Glomerular visceral epithelial cell (primary cell): ENCODE measurements around the gene GPA33.
A peak's percentile ranks its signal among the peaks of the same experiment; 100 is the strongest.

ENCODE experiments used
- DNase-seq: peaks from one replicate; pipeline ENCODE4 v3.0.0-alpha.2; 2016; ENCODE audit errors: extremely low spot score

GPA33 gene, protein sequence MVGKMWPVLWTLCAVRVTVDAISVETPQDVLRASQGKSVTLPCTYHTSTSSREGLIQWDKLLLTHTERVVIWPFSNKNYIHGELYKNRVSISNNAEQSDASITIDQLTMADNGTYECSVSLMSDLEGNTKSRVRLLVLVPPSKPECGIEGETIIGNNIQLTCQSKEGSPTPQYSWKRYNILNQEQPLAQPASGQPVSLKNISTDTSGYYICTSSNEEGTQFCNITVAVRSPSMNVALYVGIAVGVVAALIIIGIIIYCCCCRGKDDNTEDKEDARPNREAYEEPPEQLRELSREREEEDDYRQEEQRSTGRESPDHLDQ

DNA sequence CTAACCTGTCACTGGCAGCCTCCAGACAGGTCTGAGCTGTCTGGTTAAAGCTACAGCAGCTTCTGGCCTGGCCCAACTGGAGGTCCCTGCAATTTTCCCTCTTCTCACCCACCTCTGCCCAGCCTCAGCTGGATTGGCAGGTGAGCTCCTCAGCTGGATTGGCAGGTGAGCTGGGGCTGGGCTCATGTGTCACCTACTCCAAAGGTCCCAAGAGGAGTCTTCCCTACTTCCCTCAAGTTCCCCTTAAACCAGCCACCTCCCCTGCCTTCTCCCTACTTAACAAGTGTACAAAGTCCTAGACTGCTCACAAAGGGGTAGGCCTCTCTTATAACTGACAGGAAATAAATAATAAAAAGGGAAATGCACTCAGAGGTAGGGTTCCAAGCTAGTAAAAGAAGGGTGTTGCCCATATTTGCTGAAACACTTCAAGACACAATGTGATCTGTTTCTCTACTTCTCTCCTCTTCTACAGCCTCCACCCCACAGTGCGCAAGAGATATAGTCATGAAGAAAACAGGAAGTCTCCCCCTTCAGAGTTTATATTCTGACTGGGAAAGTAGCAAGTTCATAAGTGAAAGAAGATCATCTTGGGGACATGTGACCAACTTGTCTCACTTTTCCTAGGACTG, at the start of gene GPA33:
Gene GPA33, minus strand, starts transcription at position 64 of the 629 bp plus-strand sequence. CDS start 90 bp downstream, outside the sequence.
- no peak for DNase-seq

DNA sequence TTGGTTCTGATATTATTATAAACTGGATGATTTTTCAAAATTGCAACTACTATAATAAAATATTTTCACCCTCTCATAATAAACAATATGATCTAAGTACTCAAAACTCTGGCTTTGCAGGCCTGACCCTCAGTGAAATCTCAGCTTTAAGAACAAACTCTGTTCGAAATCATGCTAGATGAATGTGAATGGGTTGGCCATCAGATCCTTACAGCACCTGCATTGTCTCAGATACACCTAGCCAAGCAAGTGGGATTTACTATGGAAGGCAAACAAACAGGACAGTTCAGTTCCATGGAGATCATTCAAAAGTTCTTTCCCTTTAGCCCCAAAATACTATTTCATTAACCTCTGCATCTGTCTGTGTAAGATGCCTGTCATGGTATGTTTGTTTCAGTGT, 48.5 kb upstream of the GPA33 start:
- DNase-seq = no peak

DNA sequence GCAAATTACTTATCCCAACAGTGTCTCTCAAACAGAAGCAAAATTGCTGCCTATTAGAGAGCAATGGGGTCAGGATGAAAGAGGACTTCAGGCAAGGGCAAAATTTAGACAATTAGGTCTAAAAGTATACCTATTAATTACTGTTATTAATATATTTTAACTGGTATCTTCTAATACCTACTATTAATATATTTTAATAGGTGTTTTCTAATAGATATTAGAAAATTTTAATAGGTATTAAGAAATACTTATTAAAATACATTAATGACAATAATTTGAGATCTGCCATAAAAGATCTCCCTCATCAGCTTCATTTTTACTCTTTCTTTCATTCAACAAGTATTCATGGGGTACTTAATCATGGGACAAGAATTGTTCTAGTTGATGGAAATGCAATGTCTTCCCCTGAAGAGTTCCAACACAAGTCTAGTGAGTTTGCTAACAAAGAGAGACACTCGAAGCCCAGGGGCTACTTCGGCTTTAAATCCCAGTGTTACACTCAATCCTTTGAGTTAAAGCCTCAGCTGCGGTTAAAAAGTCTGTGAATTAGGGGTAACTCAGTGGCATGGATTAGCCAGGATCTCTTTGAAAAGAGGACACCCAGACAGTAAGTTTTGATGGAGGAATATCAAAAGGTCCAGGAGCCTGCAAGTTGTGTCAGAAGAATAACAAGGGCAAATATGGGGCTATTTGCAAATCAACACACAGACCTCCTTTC, 47.8 kb upstream of the GPA33 start:
- DNase-seq = no peak

DNA sequence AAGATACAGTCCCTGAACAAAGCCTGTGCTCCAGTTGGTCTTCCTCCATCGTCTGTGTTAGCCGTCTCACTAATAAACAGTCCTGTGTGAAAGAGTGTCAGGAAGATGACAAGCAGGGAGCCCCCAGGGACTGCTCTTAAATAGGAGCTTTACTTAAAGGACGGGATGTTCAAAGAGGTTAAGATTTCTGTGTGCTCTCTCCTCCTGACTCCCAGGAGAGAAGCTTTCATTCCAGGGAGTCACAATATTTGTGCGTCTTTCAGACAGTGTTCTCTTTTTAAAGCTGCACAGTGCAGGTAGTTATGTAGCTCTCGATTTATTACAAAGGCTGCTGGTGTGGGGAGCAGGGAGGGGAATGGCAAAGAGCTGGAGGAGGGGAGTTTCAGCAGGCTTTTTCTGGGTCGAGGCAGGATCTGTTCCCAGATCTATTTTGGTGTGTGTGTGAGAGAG, 47.2 kb upstream of the GPA33 start:
- DNase-seq = no peak

DNA sequence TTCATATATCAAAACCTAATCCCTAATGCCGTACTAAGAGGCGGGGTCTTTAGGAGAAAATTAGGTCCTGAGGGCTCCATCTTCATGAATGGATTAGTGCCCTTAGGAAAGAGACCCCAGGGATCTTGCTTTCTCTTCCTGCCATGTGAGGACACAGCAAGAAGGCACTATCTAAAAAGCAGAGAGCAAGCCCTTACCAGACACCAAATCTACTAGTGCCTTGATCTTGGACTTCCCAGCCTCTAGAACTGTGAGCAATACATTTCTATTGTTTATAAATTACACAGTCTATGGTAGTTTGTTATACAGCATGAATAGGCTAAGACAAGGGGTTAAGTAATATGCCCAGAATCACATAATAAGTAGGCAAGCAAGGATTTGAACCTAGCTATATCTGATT, 46.6 kb upstream of the GPA33 start:
- no peak for DNase-seq

DNA sequence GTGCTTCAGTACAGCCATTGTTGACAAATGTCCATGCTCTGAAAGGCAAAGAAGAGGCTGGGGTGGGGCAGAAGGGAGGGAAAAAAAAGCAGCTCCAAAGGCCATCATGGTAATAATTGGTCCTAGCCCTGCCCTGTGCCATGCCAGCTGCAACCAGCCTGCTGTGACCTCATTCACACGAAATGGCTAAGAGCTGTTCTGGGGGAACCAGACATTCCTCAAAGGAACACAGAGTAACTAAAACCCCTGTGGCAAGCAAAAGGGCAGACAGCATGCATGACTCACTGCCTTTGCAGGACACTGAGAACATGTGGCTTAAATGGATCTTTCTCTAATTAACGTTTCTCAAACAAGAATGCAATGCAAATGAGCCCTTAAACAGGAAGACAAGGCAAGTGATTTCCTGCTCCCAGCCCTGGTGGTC, 46.0 kb upstream of the GPA33 start:
- peak; percentile 76 for DNase-seq

DNA sequence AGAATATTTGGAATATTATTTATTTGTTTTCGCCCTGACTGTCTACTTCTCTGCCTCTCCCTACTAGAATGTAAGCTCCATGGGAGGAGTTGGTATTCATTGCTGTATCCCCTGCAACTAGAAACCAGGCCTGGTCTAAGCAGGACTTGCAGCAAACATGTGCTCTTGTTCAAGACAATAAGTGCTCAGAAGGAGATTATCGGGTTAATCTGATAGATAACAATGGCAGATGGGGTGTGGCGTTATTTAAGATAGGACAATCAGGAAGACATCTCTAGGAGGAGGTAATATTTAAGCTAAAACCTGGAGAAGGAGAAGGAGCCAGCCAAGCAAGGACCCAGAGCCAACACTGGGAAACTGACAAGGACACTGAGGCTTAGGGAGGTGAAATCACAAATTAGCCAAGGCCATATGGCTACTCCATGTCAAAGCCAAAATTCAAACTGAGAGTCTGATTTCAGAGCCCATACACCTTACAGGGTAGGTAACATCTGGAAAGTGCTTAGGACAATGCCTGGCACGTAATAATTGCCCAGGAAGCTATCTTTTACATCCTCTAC, 45.2 kb upstream of the GPA33 start:
- DNase-seq = no peak

DNA sequence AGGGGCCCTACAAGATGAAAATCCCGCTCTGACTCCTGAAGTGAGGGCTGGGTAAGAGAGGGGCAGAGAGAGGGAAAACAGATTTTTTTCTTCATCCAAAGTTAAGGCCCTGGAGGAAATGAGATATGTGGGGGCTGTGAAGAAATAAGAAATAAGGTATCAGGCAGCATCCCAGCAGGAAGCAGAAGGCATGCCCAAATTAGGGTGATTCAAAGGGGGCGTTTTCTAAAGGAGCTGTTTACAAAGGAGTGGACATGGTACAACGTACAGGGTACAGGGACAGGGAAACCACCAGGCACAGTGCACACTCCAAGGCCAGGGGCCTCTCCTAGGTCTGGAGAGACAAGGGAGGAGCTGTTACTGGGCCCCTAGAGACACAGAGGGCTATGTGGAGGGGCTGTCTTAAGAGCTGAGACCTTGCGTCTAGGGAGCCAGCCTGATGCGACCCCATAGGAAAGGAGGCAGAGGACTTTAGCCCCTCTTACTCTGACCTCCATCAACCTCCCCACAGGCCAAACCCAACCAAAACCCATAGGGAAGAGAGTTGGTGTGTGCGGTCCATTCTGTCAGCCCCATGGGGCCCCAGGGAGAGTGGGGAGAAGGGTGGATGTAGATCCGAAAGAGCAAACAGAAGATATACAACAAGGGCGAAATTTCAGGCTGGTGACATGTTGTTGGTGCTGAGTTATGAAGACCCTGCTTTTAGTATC, 42.3 kb upstream of the GPA33 start:
- no peak for DNase-seq

DNA sequence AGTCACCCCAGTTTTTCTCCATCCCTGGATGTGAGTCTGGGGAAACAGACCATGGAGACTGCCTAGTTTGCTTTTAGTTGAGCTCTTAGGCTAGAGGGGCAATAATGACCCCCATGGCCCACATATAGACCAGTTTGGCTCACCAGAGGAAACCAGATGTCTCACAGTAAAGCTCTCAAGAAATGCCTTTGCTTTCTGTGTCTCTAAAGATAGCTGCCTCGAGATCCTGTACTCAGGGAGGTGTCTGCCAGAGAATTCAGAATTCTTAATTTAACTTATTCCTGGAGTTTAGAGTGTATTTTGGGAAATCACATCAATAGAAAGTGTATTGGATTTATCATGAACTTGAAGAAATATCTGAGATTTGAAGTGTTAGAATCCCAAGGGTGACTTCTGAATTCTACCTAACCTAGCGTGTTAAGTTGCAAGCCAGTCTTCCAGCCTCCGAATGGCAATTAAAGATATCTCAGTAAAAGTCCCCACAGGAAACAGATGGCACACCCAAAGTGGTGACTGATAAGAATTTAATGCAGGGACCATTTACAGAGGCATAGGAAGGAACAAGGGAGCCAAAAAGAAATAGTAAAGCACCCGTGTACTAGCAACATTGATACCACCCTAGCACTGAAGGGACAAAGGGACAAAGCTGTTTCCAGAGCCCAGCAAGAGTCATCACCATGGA, 40.8 kb upstream of the GPA33 start:
- no peak for DNase-seq

DNA sequence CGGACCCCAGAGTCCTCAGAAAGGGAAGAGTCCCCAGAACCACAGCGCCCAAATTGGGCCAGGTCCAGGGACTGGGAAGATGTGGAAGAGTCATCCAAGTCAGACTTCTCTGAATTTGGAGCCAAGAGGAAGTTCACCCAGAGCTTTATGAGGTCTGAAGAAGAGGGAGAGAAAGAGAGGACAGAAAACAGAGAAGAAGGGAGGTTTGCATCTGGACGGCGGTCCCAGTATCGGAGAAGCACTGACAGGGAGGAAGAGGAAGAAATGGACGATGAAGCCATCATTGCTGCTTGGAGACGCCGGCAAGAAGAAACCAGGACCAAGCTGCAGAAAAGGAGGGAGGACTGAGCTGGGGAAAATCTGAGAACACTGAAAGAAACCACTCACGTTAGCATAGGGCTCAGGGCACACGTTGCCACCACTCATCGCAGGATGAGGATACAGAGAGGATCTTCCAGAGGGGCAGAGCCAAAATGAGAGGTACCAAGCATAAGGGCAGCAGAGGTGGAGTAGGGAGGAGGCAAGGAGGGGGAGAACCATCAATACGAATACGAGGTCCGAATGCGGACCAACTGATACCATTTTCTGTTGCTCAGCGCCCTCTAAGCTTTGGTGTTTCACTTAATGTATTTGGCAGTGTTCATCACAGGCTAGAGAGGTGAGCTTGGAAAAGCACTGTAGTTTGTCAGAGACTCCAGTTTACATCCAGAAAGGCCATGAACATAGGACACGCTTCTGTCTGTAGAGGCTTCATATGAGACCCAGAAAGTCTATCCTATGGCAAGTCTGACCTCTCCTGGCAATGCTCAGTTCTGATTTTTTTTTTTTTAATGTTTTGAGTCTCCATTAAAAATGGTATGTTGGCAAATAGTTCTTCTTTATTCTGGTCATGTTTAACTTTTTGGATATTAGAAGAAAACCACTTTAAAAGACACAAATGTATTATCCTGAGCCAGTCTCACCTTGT, 38.4 kb upstream of the GPA33 start:
- peak; percentile 18 for DNase-seq

DNA sequence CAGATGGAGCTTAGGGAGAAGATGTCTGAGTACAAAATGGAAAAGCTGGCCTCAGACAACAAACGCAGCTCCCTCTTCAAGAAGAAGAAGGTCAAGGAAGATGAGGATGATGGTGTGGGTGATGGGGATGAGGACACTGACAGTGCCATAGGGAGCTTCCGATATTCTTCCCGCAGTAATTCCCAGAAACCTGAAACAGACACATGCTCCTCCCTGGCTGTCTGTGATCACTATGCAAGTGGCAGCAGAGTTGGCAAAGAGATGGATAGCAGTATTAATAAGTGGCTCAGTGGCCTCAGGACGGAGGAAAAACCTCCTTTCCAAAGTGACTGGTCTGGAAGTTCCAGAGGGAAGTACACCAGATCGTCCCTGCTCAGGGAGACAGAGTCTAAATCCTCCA, 37.5 kb upstream of the GPA33 start:
- DNase-seq = no peak

DNA sequence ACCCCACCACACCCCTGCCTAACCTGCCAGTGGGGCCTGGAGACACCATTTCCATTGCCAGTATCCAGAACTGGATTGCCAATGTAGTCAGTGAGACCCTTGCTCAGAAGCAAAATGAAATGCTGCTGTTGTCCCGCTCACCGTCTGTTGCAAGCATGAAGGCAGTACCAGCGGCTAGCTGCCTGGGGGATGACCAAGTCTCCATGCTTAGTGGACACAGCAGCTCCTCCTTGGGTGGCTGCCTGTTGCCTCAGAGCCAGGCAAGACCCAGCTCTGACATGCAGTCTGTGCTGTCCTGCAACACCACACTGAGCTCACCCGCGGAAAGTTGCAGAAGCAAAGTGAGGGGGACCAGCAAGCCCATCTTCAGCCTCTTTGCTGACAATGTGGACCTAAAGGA, 37.1 kb upstream of the GPA33 start:
- no peak for DNase-seq

DNA sequence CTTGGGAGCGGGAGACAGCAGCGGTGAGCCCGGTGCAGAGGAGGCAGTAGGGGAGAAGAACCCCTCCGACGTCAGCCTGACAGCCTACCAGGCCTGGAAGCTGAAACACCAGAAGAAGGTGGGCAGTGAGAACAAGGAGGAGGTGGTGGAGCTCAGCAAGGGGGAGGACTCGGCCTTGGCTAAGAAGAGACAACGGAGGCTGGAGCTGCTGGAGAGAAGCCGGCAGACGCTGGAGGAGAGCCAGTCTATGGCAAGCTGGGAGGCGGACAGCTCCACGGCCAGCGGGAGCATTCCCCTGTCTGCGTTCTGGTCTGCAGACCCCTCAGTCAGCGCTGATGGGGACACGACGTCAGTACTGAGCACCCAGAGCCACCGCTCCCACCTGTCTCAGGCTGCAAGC, 36.6 kb upstream of the GPA33 start:
- DNase-seq = no peak

DNA sequence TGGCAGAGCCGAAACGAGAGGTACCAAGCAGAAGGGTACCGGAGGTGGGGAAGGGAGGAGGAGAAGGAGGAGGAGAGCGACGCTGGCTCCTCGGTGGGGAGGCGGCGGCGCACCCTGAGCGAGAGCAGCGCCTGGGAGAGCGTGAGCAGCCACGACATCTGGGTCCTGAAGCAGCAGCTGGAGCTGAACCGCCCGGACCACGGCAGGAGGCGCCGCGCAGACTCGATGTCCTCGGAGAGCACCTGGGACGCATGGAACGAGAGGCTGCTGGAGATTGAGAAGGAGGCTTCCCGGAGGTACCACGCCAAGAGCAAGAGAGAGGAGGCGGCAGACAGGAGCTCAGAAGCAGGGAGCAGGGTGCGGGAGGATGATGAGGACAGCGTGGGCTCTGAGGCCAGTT, 36.1 kb upstream of the GPA33 start:
- no peak for DNase-seq

DNA sequence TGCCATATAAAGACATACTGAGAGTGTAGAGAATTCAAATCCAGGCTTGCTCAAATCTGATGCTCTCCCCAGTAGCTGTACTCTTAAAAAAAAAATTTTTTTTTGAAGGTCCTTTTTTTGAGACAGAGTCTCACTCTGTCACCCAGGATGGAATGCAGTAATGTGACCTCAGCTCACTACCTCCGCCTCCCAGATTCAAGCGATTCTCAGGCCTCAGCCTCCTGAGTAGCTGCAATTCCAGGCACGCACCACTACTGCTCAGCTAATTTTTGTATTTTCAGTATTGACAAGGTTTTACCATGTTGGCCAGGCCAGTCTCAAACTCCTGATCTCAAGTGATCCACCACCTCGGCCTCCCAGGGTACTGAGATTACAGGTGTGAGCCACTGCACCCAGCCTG, 32.4 kb upstream of the GPA33 start:
- no peak for DNase-seq

DNA sequence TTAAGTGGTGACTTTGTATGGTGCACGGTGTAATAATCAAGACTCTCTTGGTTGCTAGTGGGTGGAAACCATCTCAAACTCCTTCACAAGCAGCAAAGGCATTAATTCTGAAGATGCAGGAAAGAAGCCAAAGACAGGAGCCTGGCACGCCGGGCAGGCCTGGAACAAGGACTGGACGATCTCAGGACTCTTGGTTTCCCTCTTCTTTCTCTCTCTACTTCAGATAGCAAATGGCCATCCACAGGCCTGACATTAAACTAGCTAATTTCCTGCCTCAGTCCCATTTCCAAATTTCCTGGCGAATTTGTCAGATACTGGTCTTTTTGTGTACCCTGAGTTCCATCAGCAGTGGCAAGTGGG, 31.9 kb upstream of the GPA33 start:
- no peak for DNase-seq

DNA sequence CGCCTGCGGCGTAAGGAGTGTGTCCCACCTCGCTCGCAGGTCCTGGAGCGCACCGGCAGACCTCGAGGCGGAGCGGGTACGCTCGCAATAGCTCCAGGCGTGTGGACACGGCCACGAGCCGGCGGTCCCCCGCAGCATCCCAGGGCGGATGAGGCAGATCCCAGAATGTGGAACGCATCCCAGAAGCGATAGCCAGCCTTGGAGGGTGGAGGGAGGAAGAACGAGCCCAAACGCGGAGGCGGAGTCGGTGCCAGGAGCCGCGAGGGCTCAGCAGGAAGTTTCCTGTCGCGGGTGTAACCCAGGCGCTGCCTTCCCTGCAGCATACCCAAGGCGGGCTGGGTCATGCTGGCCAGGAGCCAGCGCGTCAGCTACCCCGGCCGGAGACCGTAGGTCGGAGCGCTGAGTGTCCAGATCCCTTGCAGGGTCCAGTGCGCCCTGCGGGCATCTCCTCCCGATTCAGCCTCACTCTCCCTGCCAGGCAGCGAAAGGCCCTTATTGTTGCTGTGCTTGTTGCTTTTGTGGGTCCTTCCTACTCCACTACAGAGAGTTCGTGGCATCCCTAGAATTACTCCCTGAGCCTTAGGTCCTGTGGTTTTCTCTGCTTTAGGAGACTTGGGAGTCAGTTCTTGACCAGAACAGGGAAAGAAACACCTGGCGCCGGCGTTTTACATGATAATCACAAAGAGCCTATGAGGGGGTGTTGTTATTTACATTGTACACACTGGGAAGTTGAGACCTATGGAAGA, 31.4 kb upstream of the GPA33 start:
- peak; percentile 45 for DNase-seq

DNA sequence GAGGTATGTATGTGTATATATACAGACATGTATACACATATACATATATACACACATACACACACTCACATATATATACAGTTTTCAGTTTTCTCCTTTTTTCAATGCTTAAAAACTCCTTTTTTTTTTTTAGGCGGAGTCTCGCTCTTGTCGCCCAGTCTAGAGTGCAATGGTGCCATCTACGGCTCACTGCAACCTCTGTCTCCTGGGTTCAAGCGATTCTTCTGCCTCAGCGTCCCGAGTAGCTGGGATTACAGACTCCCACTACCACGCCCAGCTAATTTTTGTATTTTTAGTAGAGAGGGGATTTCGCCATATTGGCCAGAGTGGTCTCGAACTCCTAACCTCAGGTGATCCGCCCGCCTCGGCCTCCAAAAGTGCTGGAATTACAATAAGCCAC, 30.7 kb upstream of the GPA33 start:
- no peak for DNase-seq

DNA sequence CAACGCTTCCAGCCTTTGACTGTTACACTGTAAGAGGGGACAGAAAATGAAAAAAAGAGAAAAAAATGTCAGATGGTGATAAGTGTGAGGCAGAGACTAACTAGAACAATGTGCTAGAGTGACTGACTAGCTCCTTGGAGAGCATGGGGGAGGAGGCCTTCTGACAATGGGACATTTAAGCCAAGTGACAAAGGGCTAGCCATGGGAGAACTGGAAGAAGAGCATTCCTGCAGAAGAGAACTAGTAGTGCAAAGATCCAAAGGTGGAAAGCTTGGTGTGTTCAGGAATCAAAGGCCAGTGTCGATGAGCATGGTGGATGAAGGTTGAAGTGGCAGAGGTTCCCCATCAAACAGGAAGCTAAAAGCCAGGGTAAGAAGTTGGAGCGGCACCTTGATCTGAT, 29.5 kb upstream of the GPA33 start:
- no peak for DNase-seq

DNA sequence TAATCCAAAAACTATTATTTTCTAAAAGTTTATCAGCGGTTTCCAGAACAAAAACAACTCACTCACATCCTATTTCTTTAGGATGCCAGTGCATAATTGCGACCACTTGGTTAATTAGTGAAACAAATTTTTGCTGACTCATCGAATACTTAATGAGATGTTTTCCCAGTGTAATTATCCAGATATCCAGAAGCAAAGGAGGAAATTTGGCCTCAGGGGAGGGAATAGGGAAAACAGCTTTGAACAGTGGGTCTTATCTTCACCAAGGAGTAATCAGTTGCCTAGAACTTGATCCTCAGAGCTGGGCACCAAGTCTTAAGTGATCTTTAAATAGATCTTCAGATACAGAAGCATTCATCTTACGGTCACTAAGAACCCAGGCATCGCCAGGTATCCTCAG, 28.0 kb upstream of the GPA33 start:
- no peak for DNase-seq
